ENCODE measurements around the gene SQSTM1. TPM values are rescaled to one million over a fixed set of nuclear protein-coding genes. Genes with fewer than 3 reads are reported as not detected.
"Not testable (repeated sequence)": the region's sequence is repeated elsewhere in the genome, so short reads cannot be mapped to it uniquely, and the experiment has no call there.

Gene SQSTM1
- total RNA-seq, 1 experiment from 2014 or later: 105 TPM

DNA sequence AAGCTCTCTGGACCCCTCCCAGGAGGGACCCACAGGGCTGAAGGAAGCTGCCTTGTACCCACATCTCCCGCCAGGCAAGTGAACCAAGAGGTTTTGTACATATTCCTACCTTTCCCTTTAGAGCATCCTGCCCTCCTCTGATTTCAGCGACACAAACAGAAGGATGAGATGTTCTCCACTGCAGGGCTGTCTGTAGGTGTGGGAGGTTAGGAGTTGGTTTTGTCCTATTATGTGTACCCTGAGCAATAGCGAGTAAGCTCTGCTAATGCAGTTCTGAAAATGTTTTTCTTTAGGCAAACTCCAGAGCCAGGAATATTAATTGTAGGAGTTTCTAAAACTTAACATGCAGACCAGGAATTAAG lies 13.0 kb downstream of the SQSTM1 start:
- no peaks in the 10 kb centered on the region for H3K4me1 ChIP-seq (ENCODE audit: insufficient read depth, low read length, poor library complexity, severe bottlenecking)
- intact Hi-C loops (cut with micrococcal nuclease; ENCODE audit: unreplicated experiment): no loop called here
- no TSS peak for BruUV-seq (replicated peaks)
- no peaks in the 10 kb centered on the region for H3K9me3 ChIP-seq (ENCODE audit: low read depth, low read length, poor library complexity, severe bottlenecking)
- no peak overlapping the region for H3K27ac ChIP-seq (ENCODE audit: low read depth, low read length, poor library complexity, severe bottlenecking)
- ChIA-PET POLR2A (ENCODE audit: low non-redundant PET) (no interaction called here), CTCF (no interaction called here)
- no peak for DNase-seq (ENCODE audit: low spot score)
- H3K4me3 ChIP-seq (ENCODE audit: low read depth, low read length, poor library complexity, severe bottlenecking): no peak overlapping the region
- peaks cover 63% of the 10 kb centered on the region for H3K36me3 ChIP-seq (ENCODE audit: insufficient read depth, low read length, poor library complexity, severe bottlenecking)
- no peaks in the 10 kb centered on the region for H3K27me3 ChIP-seq (replicated peaks; ENCODE audit: insufficient read depth, low read depth, low read length, poor library complexity)
- TF ChIP-seq, protein P1, sequence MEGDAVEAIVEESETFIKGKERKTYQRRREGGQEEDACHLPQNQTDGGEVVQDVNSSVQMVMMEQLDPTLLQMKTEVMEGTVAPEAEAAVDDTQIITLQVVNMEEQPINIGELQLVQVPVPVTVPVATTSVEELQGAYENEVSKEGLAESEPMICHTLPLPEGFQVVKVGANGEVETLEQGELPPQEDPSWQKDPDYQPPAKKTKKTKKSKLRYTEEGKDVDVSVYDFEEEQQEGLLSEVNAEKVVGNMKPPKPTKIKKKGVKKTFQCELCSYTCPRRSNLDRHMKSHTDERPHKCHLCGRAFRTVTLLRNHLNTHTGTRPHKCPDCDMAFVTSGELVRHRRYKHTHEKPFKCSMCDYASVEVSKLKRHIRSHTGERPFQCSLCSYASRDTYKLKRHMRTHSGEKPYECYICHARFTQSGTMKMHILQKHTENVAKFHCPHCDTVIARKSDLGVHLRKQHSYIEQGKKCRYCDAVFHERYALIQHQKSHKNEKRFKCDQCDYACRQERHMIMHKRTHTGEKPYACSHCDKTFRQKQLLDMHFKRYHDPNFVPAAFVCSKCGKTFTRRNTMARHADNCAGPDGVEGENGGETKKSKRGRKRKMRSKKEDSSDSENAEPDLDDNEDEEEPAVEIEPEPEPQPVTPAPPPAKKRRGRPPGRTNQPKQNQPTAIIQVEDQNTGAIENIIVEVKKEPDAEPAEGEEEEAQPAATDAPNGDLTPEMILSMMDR (conservative IDR thresholded peaks at IDR 0.05; ENCODE audit: low read depth, low read length): no peak
- TF ChIP-seq EZH2 (IDR thresholded peaks at IDR 0.05; ENCODE audit: borderline replicate concordance, low read depth, low read length, poor library complexity, severe bottlenecking): no peak

- BruUV-seq (replicated peaks): no TSS peak
- POLR2A ChIA-PET (ENCODE audit: low non-redundant PET): no interaction called here
- TF ChIP-seq, protein P1 (conservative IDR thresholded peaks at IDR 0.05; ENCODE audit: low read depth, low read length): no peak
- TF ChIP-seq EZH2 (IDR thresholded peaks at IDR 0.05; ENCODE audit: borderline replicate concordance, low read depth, low read length, poor library complexity, severe bottlenecking): no peak
- no peaks in the 10 kb centered on the region for H3K4me1 ChIP-seq (ENCODE audit: insufficient read depth, low read length, poor library complexity, severe bottlenecking)
- peaks cover 59% of the 10 kb centered on the region for H3K36me3 ChIP-seq (ENCODE audit: insufficient read depth, low read length, poor library complexity, severe bottlenecking)
- CTCF ChIA-PET: no interaction called here
- no peak for DNase-seq (ENCODE audit: low spot score)
- H3K27me3 ChIP-seq (replicated peaks; ENCODE audit: insufficient read depth, low read depth, low read length, poor library complexity): no peaks in the 10 kb centered on the region
- no peaks in the 10 kb centered on the region for H3K9me3 ChIP-seq (ENCODE audit: low read depth, low read length, poor library complexity, severe bottlenecking)
- no peak overlapping the region for H3K4me3 ChIP-seq (ENCODE audit: low read depth, low read length, poor library complexity, severe bottlenecking)
- H3K27ac ChIP-seq (ENCODE audit: low read depth, low read length, poor library complexity, severe bottlenecking): no peak overlapping the region
- intact Hi-C loops (cut with micrococcal nuclease; ENCODE audit: unreplicated experiment): no loop called here
Observed at GRCh38 chr5:179834120-179834519, 13.4 kb downstream of the SQSTM1 start.

DNA sequence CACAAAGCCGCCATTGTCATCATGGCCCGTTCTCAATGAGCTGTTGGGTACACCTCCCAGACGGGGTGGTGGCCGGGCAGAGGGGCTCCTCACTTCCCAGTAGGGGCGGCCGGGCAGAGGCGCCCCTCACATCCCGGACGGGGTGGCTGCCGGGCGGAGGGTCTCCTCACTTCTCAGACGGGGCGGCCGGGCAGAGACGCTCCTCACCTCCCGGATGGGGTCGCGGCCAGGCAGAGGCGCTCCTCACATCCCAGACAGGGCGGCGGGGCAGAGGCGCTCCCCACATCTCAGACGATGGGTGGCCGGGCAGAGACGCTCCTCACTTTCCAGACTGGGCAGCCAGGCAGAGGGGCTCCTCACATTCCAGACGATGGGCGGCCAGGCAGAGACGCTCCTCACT lies 14.2 kb downstream of the SQSTM1 start:
- H3K4me1 ChIP-seq (ENCODE audit: insufficient read depth, low read length, poor library complexity, severe bottlenecking); POLR2A ChIA-PET (ENCODE audit: low non-redundant PET); H3K9me3 ChIP-seq (ENCODE audit: low read depth, low read length, poor library complexity, severe bottlenecking); CTCF ChIA-PET; H3K27me3 ChIP-seq (replicated peaks; ENCODE audit: insufficient read depth, low read depth, low read length, poor library complexity); intact Hi-C loops (cut with micrococcal nuclease; ENCODE audit: unreplicated experiment); H3K4me3 ChIP-seq (ENCODE audit: low read depth, low read length, poor library complexity, severe bottlenecking); H3K27ac ChIP-seq (ENCODE audit: low read depth, low read length, poor library complexity, severe bottlenecking); DNase-seq (ENCODE audit: low spot score); BruUV-seq (replicated peaks): not testable (repeated sequence)
- peaks cover 52% of the 10 kb centered on the region for H3K36me3 ChIP-seq (ENCODE audit: insufficient read depth, low read length, poor library complexity, severe bottlenecking)

GRCh38 chr5:179836225-179837019 lies 15.7 kb downstream of the SQSTM1 start:
- Histone ChIP-seq H3K4me3 (ENCODE audit: low read depth, low read length, poor library complexity, severe bottlenecking) (no peak overlapping the region), H3K36me3 (ENCODE audit: insufficient read depth, low read length, poor library complexity, severe bottlenecking) (peaks cover 44% of the 10 kb centered on the region), H3K27me3 (replicated peaks; ENCODE audit: insufficient read depth, low read depth, low read length, poor library complexity) (no peaks in the 10 kb centered on the region), H3K4me1 (ENCODE audit: insufficient read depth, low read length, poor library complexity, severe bottlenecking) (no peaks in the 10 kb centered on the region), H3K9me3 (ENCODE audit: low read depth, low read length, poor library complexity, severe bottlenecking) (no peaks in the 10 kb centered on the region), H3K27ac (ENCODE audit: low read depth, low read length, poor library complexity, severe bottlenecking) (no peak overlapping the region)
- POLR2A ChIA-PET (ENCODE audit: low non-redundant PET): no interaction called here
- intact Hi-C loops (cut with micrococcal nuclease; ENCODE audit: unreplicated experiment): no loop called here
- DNase-seq (ENCODE audit: low spot score): no peak
- TSS peak; percentile 47 for BruUV-seq (replicated peaks)
- CTCF ChIA-PET: interaction anchor here (0.6 kb wide), 1 partner anchor 225 kb away, joined by 4 read pairs; no protein-coding TSS in a partner anchor
- no peak for TF ChIP-seq EZH2 (IDR thresholded peaks at IDR 0.05; ENCODE audit: borderline replicate concordance, low read depth, low read length, poor library complexity, severe bottlenecking)
- TF ChIP-seq, protein P1 (conservative IDR thresholded peaks at IDR 0.05; ENCODE audit: low read depth, low read length): no peak

All from A673 (cell line).